HEK293 (cell line): Measurements from ENCODE around the gene RAMP1.

Source experiments
- IKZF3 ChIP-seq: fragments of 450-650 bp; IDR thresholded peaks from 2 replicates; pipeline ENCODE4 v1.5.0; 2018; ENCODE audit warnings: missing biosample characterization, mild to moderate bottlenecking, missing genetic modification characterization, moderate library complexity
- KLF16 ChIP-seq: fragments of 450-650 bp; formaldehyde crosslinking; IDR thresholded peaks from 2 replicates; pipeline ENCODE4 v1.5.1; 2017; ENCODE audit warnings: missing biosample characterization, missing genetic modification characterization
- ZNF777 ChIP-seq: fragments of 450-650 bp; formaldehyde crosslinking; IDR thresholded peaks from 2 replicates; pipeline ENCODE4 v1.5.1; 2017; ENCODE audit warnings: missing biosample characterization, missing genetic modification characterization, borderline replicate concordance
- ZXDB ChIP-seq: fragments of 450-650 bp; formaldehyde crosslinking; IDR thresholded peaks from 2 replicates; pipeline ENCODE4 v1.5.1; 2016; ENCODE audit warnings: missing biosample characterization, missing genetic modification characterization
- TF ChIP-seq, protein P1 (sequence below): fragments of 450-650 bp; formaldehyde crosslinking; IDR thresholded peaks from 2 replicates; pipeline ENCODE4 v1.5.1; 2016; ENCODE audit warnings: missing biosample characterization, missing genetic modification characterization
- TF ChIP-seq, protein P2 (sequence below): fragments of 450-650 bp; formaldehyde crosslinking; IDR thresholded peaks from 2 replicates; pipeline ENCODE4 v1.5.1; 2016; ENCODE audit warnings: missing biosample characterization, missing genetic modification characterization, borderline replicate concordance

DNA sequence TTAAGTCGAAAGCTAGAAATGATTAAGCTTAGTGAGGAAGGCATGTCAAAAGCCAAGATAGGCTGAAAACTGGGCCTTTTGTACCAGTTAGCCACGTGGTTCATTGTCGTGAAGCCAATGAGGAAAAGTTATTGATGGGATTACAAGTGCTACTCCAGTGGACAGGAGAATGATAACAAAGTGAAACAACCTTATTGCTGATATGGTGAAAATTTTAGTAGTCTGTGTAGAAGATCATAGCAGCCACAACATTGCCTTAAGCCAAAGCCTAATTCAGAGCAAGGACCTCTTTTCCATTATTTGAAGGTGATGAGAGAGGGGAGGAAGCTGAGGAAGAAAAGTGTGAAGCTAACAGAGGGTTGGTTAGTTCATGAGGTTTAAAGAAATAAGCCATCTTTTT is 24.1 kb upstream of the RAMP1 start:
- TF ChIP-seq, protein P1, sequence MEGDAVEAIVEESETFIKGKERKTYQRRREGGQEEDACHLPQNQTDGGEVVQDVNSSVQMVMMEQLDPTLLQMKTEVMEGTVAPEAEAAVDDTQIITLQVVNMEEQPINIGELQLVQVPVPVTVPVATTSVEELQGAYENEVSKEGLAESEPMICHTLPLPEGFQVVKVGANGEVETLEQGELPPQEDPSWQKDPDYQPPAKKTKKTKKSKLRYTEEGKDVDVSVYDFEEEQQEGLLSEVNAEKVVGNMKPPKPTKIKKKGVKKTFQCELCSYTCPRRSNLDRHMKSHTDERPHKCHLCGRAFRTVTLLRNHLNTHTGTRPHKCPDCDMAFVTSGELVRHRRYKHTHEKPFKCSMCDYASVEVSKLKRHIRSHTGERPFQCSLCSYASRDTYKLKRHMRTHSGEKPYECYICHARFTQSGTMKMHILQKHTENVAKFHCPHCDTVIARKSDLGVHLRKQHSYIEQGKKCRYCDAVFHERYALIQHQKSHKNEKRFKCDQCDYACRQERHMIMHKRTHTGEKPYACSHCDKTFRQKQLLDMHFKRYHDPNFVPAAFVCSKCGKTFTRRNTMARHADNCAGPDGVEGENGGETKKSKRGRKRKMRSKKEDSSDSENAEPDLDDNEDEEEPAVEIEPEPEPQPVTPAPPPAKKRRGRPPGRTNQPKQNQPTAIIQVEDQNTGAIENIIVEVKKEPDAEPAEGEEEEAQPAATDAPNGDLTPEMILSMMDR, result no peak
- TF ChIP-seq KLF16 (tag by site-specific recombination), result no peak
- no peak for TF ChIP-seq ZXDB
- TF ChIP-seq, protein P2, sequence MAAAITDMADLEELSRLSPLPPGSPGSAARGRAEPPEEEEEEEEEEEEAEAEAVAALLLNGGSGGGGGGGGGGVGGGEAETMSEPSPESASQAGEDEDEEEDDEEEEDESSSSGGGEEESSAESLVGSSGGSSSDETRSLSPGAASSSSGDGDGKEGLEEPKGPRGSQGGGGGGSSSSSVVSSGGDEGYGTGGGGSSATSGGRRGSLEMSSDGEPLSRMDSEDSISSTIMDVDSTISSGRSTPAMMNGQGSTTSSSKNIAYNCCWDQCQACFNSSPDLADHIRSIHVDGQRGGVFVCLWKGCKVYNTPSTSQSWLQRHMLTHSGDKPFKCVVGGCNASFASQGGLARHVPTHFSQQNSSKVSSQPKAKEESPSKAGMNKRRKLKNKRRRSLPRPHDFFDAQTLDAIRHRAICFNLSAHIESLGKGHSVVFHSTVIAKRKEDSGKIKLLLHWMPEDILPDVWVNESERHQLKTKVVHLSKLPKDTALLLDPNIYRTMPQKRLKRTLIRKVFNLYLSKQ (tag by site-specific recombination), result no peak
- no peak for TF ChIP-seq ZNF777 (tag by site-specific recombination)
- TF ChIP-seq IKZF3 (tag by site-specific recombination), result no peak
